HG02571 (cell line): ENCODE measurements around the gene ZFYVE1.
"Not testable (repeated sequence)": the region's sequence is repeated elsewhere in the genome, so short reads cannot be mapped to it uniquely, and the experiment has no call there.

Source experiments
- ATAC-seq: cut with Tn5 transposase; IDR thresholded peaks from one replicate; pipeline ENCODE4 v1.9.1; 2021; ENCODE audit warnings: mild to moderate bottlenecking, moderate library complexity; ENCODE audit not compliant: unreplicated experiment

Gene ZFYVE1

GRCh38 chr14:73007835-73008234 lies 19.1 kb downstream of the ZFYVE1 start:
- no peak for ATAC-seq

- ATAC-seq: not testable (repeated sequence)
Observed at GRCh38 chr14:73004641-73005040, 22.3 kb downstream of the ZFYVE1 start.

- no peak for ATAC-seq
Observed at GRCh38 chr14:73003681-73004080, 23.2 kb downstream of the ZFYVE1 start.

- ATAC-seq: no peak
Observed at GRCh38 chr14:73000073-73000472, 26.8 kb downstream of the ZFYVE1 start.

- ATAC-seq: no peak
Observed at GRCh38 chr14:72999316-72999715, 27.6 kb downstream of the ZFYVE1 start.

DNA sequence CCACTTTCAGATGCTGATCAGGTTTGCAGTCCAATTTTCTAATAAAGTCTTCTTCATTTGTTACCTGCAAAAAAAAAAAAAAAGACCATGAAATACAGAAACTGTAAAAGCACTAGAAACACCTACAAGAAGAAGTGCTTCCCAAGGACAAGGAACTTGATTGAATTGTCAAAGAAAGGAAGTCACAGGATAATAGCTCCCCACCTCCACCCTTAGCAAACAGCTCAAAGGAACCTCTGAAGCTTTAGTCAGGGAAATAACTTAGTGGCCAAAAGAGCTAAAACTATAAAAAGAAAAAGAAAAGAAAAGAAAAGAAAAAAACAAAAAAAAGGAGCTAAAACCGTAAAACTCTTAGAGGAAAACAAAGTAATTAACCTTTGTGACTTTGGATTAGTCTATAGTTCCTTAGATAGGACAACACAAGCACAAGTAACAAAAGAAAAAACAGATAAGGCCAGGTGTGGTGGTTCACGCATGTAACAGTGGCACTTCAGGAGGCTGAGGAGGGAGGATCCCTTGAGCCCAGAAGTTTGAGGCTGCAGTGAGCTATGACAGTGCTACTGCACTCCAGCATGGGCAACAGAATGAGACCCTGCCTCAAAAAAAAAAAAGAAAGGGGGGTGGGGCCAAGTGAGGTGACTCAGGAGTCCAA lies 28.5 kb downstream of the ZFYVE1 start:
- no peak for ATAC-seq

GRCh38 chr14:72996916-72997315 lies 30.0 kb downstream of the ZFYVE1 start:
- no peak for ATAC-seq

- no peak for ATAC-seq
Observed at GRCh38 chr14:72990171-72990570, 36.7 kb downstream of the ZFYVE1 start.

- no peak for ATAC-seq
Observed at GRCh38 chr14:72986857-72987256, 40.0 kb downstream of the ZFYVE1 start.

DNA sequence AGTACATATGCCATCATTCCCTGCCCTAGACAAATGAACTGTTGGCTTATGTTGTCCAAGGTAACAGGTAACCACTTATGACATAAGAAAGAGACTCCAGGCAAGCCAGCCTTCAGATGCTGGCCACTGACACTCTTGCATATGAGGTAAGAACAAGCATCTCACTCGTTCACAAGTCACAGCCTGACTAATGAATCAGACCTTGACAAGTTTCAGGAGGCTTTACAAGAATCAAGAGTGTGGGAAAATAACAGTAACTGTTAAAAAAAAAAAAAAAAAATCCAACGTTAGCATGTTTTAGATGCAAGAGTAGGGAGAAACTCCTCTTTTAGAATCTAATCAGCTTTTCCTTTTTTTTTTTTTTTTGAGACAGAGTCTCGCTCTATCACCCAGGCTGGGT lies 40.7 kb downstream of the ZFYVE1 start:
- no peak for ATAC-seq

- ATAC-seq: no peak
Observed at GRCh38 chr14:72982146-72982708, 44.7 kb downstream of the ZFYVE1 start.

DNA sequence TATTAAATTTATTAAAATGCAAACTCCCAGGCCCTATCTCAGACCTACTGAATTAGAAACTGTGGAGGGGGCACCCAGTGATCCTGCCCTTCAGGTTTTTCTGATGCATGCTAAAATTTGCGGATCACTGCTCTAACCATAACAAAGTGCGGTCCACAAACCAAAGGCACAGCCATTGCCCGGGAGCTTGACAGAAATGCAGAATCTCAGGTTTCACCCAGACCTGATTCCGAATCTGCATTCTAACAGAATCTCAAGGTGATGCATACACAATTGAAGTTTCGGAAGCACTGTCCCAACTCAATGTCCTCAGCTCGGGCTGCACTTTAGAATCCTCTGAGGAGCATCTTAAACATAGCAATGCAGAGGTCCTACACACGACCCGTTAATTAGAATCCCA lies 46.0 kb downstream of the ZFYVE1 start:
- no peak for ATAC-seq

GRCh38 chr14:72978856-72979255 lies 48.0 kb downstream of the ZFYVE1 start:
- ATAC-seq: no peak

DNA sequence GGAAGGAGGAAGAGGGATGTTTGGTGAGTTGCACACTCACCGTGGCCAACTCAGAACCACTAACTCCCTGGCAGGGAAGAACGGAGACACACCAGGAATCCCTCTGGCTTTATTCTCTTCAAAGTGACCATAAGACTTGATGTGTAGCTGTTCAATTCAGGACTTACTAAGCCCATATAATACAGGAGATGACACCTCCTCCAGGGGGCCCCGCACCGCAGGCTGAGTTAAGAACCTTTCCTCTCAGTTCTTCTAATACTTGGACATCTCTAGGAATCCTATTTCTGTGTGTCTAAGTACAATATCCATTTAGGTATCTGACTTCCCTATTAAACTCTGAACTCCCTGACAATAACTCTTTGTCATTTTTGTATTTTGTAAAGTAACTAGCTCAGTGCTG lies 51.1 kb downstream of the ZFYVE1 start:
- no peak for ATAC-seq

DNA sequence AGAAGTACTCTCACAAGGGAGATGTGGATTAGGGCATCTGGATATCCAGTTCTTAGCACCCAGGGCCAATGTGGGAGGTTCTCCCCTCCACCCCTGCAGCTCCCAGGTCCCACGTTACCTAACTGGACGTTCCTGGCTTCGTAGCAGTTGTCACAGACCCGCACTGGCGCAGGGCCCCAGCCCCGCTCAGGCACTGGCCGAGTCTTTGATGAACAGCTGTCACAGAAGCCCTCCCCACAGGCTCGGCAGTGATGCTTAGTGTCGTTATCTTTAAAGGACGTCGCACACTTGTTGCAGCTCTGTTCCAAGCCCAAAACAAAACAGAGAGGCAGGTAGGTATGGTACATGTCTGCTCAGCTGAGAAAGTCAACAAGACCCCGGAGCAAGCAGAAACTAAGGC lies 52.2 kb downstream of the ZFYVE1 start:
- no peak for ATAC-seq

DNA sequence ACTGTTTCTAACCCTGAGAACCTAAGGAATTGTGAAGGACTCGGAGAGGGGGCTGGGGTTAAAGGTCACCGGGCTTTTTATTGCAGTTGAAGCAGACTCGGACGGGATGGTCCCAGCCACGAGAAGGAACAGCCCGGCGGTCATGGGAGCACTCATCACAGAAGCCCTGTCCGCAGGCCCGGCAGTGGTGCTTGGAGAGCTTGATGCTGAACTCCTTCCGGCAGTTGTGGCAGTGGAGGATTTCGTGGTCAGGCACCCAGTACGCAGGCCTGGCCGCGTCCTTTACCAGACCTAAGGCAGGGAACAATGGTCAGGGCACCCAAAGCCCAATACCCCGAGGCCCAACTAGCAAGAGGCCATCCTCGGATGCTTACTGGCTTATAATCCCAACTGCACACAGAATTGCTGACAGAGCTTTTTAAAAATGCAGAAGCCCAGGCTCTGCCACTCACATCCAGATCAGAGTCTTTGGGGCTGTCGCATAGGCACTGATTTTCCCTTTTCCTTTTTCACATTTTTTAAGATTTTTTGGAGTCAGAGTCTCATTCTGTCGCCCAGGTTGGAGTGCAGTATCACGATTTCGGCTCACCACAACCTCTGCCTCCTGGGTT lies 56.0 kb downstream of the ZFYVE1 start:
- ATAC-seq: no peak

- no peak for ATAC-seq
Observed at GRCh38 chr14:72970058-72970630, 56.8 kb downstream of the ZFYVE1 start.

GRCh38 chr14:72968316-72968715 lies 58.6 kb downstream of the ZFYVE1 start:
- no peak for ATAC-seq

GRCh38 chr14:72966038-72966437 lies 60.9 kb downstream of the ZFYVE1 start:
- no peak for ATAC-seq

DNA sequence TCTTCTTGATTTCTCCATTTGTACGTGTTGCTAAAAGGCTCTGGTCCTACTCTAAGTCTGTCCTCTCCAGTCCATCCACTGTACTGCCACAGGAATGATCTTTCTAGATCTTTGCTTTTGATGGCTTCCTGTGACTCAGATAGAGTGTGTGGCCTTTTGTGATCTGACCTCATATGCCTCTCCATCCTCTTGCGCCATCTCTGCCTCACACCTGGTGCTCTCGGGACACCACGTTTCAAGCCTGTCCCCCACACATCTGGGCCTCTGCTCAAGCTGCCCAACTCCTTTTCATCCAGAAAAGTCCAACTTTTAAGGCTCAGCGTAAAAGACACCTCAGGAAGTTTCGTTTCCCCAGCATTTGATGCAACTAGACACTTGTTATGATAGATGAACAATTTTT lies 61.7 kb downstream of the ZFYVE1 start:
- no peak for ATAC-seq

DNA sequence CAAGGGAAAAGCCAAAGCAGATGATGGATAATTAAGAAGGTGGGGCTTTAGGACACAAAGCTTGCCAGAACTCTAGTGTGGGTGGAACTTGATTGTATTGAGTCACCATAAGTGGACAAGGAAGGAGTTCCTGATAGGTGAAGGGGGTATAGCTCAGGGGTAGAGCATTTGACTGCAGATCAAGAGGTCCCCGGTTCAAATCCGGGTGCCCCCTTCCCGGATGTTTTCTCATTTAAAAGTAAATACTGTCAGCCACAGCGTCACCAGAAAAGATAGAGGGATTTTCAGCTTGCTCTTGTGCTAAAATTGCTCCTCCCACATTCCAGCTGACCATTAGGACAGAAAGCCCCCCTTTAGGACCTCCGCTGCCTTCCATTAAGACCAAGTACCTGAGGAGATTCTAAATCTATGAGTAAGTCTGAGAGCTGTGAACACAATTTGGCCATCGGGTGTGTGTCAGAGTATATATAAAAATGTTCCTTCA lies 64.0 kb downstream of the ZFYVE1 start:
- no peak for ATAC-seq

GRCh38 chr14:72962336-72962754 lies 64.6 kb downstream of the ZFYVE1 start:
- ATAC-seq: not testable (repeated sequence)
